WTC11 (cell line): ENCODE measurements around the gene RPL11. TPM values are rescaled to one million over a fixed set of nuclear protein-coding genes. Genes with fewer than 3 reads are reported as not detected.

Source experiments
- total RNA-seq: library from RNA; stranded (reverse); gene quantifications from 3 replicates; pipeline ENCODE4 v1.2.3, GENCODE V29; 2021

The RPL11 gene
- total RNA-seq, 1 experiment from 2014 or later = 1,406 TPM

Other genes starting within 250 kb of the RPL11 start
- gene ASAP3, start 207.6 kb upstream of the RPL11 start, total RNA-seq = 64.5 to 71.2 TPM (median 70.3 TPM) in 3 replicates
- 4.9 to 5.6 TPM (median 5.4 TPM) in 3 replicates for gene E2F2, start 160.6 kb upstream of the RPL11 start, total RNA-seq
- 168 to 278 TPM (median 273 TPM) in 3 replicates for gene ID3, start 132.3 kb upstream of the RPL11 start, total RNA-seq
- gene ELOA, start 51.7 kb downstream of the RPL11 start, total RNA-seq = 35.9 to 45.1 TPM (median 36.6 TPM) in 3 replicates
- 59.9 to 66.2 TPM (median 62.2 TPM) in 3 replicates for gene PITHD1, start 86.6 kb downstream of the RPL11 start, total RNA-seq
- gene LYPLA2, start 99.3 kb downstream of the RPL11 start, total RNA-seq = 131 to 164 TPM (median 134 TPM) in 3 replicates
- gene GALE, start 108.9 kb downstream of the RPL11 start, total RNA-seq = 30.3 to 36.6 TPM (median 35.8 TPM) in 3 replicates
- gene HMGCL, start 133.6 kb downstream of the RPL11 start, total RNA-seq = 22.7 to 31.2 TPM (median 25.4 TPM) in 3 replicates
- 7.5 to 8.3 TPM (median 7.8 TPM) in 3 replicates for gene FUCA1, start 176.5 kb downstream of the RPL11 start, total RNA-seq
- gene CNR2, start 221.6 kb downstream of the RPL11 start, total RNA-seq = not detected in 3 replicates